Stimulated activated naive CD4-positive, alpha-beta T cell treated with Interleukin-2 at 50 U/mL for 16 hours (primary cell): ENCODE measurements around the gene ANKRD39.

Experiments
- DNase-seq: peaks from one replicate; lab custom pipeline; 2025; lab: John Stamatoyannopoulos, UW

ANKRD39 gene

DNA sequence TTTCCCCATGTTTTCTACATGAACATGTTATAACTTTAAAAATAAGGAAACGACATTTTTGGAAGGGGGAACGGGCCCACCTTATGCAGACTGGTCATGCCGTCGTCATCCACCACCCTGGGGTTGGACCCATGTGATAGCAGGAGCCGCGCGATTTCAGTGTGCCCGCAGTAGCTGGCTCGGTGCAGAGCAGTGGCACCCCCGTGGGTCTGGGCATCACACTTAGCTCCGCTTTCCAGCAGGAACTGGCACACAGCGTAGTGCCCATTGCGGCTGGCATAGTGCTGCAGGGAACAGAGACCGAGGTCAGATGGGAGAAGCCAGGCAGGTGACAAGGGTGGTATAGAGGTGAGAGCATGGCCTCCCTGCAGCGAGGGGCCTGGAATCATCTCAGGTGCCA is 4.5 kb downstream of the ANKRD39 start:
- DNase-seq, result no peak

DNA sequence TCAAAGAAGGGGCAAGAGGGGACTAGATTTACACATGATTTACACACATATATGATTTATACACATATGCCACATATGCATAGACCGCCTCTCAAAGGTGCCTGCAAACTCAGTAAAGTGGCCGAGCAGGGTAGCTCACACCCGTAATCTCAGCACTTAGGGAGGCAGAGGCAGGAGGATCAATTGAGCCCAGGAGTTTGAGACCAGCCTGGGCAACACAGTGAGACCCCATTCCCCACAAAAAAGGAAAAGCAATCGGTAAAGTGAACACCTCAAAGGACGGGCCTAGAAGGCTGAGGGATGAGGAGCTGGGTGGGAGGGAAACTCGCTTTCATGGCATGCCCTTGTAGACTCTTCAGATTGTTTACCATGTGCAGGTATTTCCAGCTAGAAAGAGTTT is 5.1 kb downstream of the ANKRD39 start:
- DNase-seq, result no peak

DNA sequence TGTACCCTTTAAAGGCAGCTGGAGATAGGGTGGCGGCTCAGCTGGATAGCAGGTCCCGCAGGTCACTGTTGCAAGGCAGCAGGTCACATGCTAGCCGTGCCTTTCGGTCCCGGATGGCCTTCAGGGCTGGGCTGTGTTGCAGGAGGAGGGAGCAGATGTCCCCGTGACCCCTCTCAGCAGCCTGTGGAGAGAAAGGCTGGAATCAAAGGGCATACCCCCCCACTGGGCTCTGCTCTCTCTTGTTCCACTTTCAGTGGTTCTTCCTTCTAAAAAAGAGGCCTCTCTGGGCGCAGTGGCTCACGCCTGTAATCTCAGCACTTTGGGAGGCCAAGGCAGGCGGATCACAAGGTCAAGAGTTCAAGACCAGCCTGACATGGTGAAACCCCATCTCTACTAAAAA is 9.6 kb downstream of the ANKRD39 start:
- DNase-seq, result no peak

DNA sequence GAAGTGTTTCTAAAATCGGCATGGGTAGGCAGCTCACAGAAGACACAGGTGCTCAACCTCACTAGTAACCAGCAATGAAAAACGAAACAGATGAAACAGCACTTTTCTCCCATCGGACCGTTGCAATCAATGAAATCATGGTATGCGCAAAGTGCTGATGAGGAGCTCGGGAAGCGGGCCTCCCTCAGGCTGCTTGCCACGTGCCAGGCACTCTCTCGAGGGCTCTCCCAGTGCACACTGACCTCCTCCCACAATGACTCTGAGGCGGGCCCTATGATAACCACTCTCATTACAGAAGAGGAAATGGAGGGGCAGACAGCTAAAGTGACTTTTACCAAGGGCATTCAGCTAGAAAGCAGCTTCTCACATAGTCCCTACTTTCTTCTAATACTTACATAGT is 10.2 kb downstream of the ANKRD39 start:
- no peak for DNase-seq

DNA sequence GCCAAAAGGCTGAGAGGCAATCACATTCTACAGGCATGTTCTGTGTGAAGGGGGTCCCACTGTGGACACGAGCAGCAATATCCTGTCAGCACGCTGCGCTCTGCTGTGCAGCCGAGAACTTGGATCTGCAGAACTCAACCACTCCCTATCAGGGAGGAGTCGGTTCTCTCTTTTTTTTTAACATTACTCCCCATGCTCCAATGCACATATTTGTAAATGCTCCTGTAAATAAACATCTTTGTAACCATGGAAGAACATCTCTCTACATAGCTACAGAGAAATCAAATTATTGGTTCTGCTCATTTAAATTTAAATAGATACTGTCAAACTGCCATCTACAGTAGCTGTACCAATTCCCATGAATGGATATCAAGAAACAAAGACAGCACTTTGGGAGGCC is 11.0 kb downstream of the ANKRD39 start:
- DNase-seq, result no peak

DNA sequence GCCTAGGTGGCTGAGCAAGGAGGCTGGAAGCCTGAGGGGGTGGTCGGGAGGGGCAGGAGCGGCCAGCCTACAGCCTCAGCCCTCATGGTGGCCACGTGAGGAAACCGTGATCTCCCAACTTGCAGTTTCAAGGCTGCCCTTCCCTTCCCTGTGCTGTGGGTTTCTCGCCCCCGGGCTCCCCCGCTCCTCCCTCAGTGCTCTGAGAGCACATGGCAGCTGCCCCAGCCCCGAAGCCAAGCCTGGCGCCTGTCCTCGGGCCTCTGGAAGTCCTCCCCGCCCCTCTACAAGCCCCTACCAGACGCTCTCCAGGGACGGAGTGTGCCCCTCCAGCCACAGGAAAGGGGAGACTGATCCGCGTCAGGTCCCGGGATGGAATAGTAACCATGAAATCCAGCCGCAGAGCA is 13.4 kb downstream of the ANKRD39 start:
- DNase-seq, result no peak

DNA sequence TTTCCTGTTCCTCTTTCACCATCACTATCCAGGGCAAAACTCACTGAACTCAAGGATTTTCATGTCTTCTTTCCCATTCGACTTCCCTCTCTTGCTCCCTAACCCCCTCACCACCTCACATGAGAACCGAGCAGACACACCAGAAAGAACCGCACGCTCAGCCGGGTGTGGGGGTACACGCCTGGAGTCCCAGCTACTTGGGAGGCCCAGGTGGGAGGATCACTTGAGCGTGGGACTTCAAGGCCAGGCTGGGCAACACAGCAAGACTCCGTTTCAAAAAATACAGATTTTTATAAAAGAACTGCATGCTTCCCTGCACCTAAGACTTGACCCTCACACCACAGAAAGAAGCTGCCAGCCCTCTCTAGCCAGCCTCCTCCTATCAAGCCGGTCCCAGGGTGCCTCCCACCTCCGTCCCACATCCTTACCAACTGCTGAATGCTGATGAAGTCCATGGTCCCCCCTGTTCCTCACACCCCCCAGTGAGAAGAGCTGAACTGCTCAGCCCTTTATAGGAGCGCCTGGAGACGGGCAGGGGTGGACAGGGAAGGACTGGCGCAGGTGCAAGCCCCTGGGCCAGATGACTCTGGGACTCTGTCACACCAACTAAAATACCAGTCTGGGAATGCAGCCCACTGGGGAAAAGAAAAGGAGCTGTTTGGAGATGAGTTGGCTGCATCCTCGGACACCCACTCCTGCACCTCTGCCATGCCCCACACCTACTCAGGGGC is 14.1 kb downstream of the ANKRD39 start, which contains the start of gene ANKRD23:
Gene ANKRD23 (minus strand): TSS at position 484 of the 731 bp plus-strand sequence. CDS start 29 bp downstream, at position 455.
- DNase-seq, result no peak

DNA sequence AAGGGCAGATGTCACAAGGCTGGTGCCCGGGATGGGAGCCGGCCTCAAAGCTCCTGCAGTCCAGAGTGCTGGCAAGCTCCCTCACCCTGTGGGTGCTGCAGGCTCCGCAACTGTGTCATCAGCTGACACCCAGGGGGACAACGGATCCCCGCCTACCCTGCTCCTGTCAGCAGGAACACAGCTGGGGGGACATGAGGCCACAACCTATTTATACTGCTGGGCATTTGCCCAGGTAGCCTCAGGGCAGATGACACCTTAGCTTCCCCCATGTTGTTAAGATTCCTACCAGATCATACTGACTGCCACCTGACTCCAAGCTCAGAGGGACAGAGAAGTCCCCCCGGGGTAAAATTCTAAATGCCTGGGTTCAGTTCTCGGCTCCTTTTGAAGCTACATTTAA is 15.2 kb downstream of the ANKRD39 start:
- DNase-seq, result no peak

DNA sequence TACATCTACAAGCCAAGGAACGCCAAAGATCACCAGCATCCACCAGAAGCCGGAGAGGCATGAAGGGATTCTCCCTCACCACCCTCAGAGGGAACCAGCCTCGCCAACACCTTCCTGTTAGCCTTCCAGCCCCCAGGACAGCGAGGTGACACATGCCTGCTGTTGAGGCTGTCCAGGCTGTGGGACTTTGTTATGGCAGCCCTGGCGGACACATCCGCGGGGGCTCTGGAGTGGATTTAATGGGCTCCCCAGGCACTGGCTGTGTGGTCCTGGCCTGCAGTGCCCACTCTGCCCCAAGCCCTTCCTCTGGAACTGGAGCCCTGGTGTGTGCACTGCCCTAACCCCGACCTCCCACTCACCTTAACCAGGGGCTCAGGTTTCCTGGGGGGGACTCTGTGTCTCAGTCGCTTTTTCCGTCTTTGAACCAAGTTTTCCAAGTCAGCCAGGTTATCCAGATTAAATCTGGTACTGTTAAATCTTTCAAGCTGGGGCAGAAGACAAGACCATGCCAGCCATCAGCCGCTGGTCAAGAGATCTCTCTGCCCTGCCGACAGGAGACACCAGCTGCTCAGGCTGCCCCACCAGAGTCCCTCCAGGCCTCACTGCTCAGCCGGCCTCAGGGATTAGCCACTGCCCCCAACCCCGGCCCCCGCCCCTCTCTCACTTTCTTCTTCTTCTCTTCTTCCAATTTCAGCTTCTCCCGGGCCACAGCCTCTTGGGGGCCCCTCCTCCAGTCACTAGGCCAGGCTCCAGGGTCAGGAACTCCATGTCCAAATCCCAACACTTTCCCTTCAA is 15.9 kb downstream of the ANKRD39 start:
- DNase-seq, result no peak

DNA sequence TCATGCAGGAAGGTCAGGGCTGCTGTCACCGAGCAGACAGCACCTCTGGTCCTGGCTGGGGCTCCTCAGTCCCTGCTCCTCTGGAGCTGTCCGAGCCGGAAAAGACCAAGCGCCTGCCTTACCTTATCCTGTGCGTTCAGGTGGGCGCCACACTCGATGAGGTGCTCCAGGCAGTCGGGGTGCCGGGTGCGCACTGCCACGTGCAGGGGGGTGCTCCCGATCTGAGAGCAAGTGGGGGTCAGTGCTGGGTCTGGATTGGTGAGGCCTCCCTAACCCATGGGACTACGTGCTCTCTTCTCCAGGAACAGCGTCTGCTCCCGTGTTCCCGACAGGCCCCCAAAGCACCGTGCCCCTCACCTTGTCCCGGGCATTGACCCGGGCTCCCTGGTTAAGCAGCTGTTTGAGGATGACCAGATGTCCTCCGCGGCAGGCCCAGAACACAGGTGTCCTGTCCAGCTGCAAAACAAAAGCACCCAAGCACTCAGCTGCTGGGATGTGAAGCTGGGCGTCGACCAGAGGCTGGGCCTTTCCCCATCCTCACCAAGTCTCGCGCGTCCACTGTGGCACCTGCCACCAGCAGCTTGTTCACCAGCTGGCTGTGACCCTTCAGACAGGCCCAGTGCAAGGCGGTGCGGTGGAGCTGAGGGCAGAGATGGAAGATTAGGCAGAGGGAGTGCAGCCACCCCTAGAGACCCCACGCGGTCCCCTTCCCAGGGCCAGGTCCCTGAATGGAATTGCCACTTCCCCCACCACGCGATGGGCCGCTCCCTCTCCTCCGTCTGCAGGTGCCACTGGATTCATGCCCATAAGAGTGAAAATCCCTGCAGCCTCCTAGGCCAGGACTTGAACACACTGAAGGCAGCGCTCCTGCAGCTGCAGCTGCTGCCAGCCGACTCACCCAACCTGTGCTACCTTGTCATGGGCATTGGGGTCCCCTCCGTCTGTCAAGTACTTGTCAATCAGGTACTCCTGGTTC is 17.7 kb downstream of the ANKRD39 start:
- DNase-seq, result no peak

DNA sequence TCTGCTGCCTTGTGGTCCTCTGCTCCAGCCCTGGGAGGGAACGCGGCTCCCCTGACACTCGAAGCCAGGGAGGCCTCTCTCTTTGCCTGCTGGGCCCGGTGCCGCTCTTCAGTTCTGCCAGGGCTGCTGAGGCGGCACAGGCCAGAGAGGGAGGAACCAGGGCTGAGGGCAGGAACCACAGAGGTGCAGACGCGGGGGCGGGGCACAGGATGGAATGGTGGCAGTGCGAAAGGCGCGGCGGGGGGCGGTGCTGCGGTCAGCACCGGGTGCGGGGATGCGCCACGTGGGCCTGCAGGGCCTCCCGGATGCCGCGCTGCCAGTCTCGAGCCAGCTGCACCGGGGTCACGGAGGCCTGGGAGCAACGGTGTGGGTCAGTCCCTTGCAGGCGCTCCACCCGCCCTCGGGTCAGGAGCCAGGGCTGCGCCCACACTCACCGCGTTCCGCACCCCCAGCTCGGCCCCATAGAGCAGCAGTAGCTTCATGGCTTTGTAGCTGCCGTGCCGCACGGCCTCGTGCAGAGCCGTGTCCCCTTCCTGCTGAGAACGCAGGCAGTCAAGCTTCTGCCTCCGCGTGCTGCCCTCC is 18.4 kb downstream of the ANKRD39 start:
- peak; percentile 78 for DNase-seq

DNA sequence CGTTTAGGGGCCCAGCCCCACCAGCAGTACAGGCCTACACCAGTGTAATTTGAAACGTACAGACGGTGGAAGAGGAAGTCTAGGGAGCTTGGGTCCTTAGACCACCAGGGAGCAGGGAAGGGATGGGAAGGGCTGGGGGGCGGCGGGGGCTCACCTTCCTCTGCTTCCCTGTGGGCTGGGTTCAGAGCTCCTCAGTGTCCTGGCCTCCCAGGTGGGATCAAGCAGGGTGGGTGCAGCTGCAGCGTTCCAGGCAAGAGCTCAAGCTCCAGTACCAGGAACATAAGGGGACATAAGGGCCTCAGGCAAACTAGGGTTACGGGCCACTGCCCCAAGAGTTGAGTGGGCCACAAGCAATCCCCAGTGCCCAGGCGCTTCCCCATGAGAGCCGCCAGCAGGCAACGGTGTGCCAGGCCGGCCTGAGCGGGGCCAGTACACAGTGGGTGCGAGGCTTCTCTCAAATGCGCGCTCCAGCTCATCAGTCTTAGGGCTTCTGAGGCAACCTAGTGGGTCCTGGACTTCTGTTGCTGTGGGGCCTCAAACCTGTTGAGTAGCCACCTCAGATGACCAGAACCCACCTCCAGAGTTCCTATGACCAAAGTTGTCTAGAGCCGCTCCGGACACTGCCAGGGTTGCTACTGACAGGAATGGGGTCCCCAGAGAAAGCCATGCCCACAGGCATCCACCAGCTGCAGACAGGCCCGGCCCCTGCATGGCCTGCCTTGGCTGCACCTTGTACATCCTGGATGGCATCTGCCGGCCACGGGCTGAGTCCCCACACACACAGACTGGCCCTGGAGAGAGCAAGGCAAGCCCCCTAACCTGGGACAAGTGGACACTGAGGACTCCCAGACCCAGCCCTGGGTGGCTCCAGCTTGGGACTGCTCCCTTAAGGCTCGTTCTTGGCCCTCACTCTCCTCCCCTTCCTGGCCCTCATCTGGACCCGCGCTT is 19.2 kb downstream of the ANKRD39 start:
- no peak for DNase-seq

DNA sequence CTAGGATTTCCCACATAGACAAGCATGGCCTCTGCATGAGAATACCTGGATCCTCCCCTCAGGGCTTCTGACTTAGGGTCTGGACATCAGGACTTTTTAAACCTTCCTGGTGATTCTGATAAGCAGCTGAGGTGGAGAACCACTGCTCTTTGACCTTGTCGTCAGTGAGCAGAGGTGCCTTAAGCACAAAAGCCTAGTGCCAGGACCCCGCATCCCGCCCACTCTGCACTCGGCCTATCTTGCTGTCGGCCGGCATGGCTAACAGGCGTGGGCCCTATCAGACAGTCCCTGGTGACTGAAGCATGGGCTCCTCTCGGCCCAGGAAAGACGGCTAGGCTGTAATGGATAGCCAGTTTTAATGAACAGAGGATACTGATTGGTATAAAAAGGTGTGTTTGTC is 20.2 kb downstream of the ANKRD39 start:
- DNase-seq, result no peak

DNA sequence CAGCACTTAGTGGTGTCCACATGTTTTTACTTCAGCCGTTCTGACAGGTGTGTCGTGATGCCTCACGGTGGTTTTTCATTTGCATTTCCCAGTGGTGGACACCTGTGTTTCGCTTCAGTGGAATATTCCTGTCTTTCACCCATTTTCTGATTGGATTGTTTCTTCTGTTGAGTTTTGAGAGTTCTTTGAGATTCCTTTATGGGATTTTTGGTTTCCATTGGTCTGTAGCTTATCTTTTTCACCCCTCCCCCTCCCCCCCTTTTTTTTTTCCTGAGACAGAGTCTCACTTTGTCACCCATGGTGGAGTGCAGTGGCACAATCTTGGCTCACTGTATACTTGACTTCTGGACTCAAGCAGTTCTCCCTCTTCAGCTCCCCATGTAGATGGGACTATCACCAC is 22.0 kb downstream of the ANKRD39 start:
- no peak for DNase-seq

DNA sequence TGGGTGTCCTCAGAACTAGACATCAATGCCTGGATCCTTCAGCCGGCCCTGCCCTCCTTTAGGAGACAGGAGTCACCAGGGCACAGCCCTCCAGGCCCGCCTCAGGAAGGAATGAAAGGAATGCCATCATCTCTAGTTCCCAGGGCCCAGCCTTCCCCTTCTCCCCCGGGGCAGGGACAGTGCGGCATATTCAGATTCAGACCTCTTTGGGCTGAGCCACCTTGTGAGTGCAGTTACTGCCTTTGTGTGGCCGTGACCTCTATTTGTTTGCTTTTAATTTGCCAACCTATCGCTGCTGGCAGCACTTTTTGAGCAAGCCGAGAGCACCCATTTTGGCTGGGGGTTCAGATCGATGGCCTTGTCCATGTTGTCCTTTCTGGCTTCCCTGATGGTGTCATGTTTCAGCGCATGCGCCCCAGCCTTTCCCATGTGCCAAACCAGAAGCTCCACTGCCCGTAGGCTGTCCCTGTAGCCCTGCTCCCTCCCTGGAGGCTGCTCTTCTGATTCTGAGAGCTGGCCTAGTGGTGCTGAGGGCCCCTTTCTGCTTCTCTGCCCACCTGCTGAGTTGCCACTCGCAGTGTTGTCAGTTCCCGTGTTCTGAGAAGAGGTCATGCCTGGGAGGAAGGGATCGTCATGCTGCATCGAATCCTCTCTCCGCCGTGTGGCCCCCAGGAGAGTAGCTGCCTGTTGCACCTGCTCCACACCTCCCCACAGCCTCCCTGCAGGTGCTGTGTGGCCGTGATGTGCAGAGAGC is 24.9 kb downstream of the ANKRD39 start:
- DNase-seq, result no peak

DNA sequence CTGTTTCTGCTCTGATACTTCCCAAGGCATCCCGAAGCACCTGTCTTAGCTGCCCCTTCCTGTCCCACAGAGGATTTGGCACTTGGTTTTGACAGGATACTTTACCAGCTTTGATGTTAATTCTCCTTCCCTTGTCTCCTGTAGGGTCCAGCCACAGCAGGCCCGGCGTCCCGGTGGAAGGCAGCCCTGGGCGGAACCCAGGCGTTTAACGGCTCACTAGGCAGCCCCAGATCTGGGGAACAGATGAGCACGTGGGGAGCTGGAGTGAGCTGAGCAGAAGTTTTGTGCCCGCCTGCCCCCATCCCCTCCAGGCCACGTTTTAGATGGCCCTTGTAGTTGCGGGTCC is 25.4 kb downstream of the ANKRD39 start:
- no peak for DNase-seq

DNA sequence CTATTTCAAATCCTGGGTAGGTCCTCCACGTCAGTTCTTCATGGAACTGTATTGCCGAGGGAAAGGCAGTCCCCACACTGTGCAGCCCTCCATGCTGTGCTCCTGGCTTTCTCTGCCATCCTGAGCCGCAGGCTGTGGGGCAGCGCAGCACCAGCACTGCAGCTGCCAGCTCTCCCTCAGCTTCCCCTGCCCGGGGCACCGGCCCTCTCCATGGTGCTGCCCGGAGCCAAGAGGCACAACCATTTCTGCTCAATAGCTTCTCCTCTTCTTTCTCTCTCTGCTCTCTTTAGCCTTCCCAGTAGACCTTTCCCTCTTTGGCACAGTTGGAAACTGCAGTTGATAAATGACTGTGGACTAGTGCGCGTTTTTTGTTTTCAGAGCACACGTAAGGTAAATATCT is 26.1 kb downstream of the ANKRD39 start:
- DNase-seq, result no peak

DNA sequence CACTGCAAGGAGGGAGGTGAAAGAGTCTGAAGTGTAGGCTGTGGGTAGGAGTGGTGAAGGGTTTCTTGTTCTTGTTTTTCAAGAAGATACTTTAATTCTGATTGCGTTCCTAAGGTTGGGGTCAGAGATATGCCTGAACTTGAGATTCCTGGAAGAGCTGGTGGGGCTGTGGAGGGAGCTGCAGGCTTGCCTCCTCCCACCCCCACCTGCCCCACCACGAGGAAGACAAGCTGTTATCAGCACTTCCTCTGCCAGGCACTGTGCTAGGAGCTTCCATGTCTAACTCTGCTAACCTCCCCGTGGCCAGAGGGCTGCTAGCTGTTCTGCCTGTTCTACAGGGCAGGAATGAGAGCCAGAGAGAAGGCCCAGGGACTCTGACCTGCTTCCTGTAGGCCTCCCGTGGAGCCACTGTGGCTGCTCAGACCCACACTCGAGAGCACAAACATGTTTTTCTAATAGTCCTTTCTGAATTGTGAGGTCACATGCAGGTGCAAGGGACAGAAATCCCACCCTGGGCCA is 27.7 kb downstream of the ANKRD39 start:
- no peak for DNase-seq

DNA sequence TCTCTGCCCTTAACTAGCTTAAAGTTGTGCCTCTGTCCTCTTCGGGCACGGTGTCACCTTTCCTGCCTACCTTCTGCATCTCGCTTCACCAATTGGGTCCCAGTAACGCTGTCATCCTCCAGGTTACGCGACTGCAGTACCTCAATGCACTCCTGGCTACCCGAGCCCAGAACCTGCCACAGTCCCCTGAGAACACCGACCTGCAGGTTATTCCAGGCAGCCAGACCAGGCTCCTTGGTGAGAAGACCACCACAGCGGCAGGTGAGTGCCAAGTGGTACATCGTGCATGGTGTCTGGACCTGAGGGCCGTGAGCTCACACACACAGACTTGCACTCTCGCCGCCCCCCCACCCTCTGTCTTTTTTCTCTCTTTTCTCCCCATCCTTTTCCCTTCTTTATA is 28.9 kb downstream of the ANKRD39 start:
- DNase-seq, result no peak

DNA sequence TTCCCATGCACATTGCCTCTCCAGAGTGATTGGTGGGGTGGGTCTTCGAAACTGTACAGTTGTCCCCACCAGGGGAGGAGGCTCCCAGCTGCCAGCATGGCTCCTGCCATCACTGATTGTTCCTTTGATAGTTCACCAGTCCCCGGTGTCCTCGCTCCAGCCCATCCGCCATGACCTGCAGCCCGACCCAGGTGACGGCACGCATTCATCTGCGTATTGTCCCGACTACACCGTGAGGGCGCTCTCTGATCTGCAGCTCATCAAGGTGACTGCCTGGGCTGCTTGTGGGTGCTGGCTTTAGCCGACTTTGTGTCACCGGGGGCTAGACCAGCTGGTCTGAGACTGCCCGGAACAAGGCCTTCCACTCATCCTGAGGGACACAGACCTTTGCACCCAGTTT is 29.4 kb downstream of the ANKRD39 start:
- no peak for DNase-seq
